Hepatic stellate cell (primary cell): Measurements from ENCODE around the gene LAMB2.

Source experiments
- DNase-seq: peaks from one replicate; pipeline ENCODE4 v3.0.0; 2011; ENCODE audit warnings: low spot score

The LAMB2 gene

DNA sequence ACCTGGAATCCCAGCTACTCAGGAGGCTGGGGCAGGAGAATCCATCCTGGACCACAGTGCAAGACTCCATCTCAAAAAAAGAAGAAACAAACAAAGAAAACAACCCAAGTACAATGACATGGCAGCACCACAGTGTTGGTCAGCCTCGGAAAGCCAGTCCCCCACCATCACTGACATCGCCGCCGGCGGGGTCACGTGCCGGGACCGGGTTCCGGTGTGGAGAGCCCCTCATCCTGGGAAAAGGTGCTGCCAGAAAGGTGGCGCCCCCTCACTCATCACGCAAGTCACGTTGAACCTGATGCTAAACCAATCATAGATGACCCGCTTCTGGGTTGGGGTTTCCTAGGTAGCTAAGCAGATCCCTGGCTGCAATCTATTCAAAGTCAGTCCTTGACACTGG is 56.7 kb downstream of the LAMB2 start:
- DNase-seq = no peak
